Stimulated activated CD8-positive, alpha-beta memory T cell treated with anti-CD3 and anti-CD28 coated beads, Interleukin-4, amount 100 ng/mL, for 48 hours (primary cell): ENCODE results near the gene CD247.

Source experiments
- DNase-seq: peaks from one replicate; pipeline ENCODE4 v3.0.0-alpha.2; 2020

CD247 gene

GRCh38 chr1:167431909-167432650 lies 86.2 kb downstream of the CD247 start:
- DNase-seq: no peak

- no peak for DNase-seq
Measured at GRCh38 chr1:167431261-167431908, 86.9 kb downstream of the CD247 start.

- DNase-seq: no peak
Measured at GRCh38 chr1:167430849-167431242, 87.5 kb downstream of the CD247 start.

GRCh38 chr1:167430134-167430848 lies 88.0 kb downstream of the CD247 start:
- no peak for DNase-seq

- no peak for DNase-seq
Measured at GRCh38 chr1:167429612-167430011, 88.7 kb downstream of the CD247 start.

- no peak for DNase-seq
Measured at GRCh38 chr1:167428395-167428794, 89.9 kb downstream of the CD247 start.

- DNase-seq: no peak
Measured at GRCh38 chr1:167427848-167428247, 90.5 kb downstream of the CD247 start.

- no peak for DNase-seq
Measured at GRCh38 chr1:167426716-167427115, 91.6 kb downstream of the CD247 start.

GRCh38 chr1:167425482-167425881 lies 92.8 kb downstream of the CD247 start:
- no peak for DNase-seq

- DNase-seq: no peak
Measured at GRCh38 chr1:167423684-167424619, 94.4 kb downstream of the CD247 start.

GRCh38 chr1:167420510-167420909 lies 97.8 kb downstream of the CD247 start:
- DNase-seq: no peak

- no peak for DNase-seq
Measured at GRCh38 chr1:167419245-167419644, 99.1 kb downstream of the CD247 start.

GRCh38 chr1:167418391-167418790 lies 99.9 kb downstream of the CD247 start:
- DNase-seq: no peak

- DNase-seq: no peak
Measured at GRCh38 chr1:167416506-167416905, 101.8 kb downstream of the CD247 start.

GRCh38 chr1:167413328-167413727 lies 105.0 kb downstream of the CD247 start:
- no peak for DNase-seq

GRCh38 chr1:167412920-167413319 lies 105.4 kb downstream of the CD247 start:
- no peak for DNase-seq

GRCh38 chr1:167412072-167412471 lies 106.3 kb downstream of the CD247 start:
- no peak for DNase-seq

- DNase-seq: no peak
Measured at GRCh38 chr1:167409183-167409582, 109.1 kb downstream of the CD247 start.

GRCh38 chr1:167408355-167408754 lies 110.0 kb downstream of the CD247 start:
- DNase-seq: no peak

- no peak for DNase-seq
Measured at GRCh38 chr1:167404908-167405307, 113.4 kb downstream of the CD247 start.

- DNase-seq: no peak
Measured at GRCh38 chr1:167404161-167404888, 114.0 kb downstream of the CD247 start.

- peak; percentile 56 for DNase-seq
Measured at GRCh38 chr1:167401260-167401873, 117.0 kb downstream of the CD247 start.
